ENCODE measurements around the gene NOC2L.

DNA sequence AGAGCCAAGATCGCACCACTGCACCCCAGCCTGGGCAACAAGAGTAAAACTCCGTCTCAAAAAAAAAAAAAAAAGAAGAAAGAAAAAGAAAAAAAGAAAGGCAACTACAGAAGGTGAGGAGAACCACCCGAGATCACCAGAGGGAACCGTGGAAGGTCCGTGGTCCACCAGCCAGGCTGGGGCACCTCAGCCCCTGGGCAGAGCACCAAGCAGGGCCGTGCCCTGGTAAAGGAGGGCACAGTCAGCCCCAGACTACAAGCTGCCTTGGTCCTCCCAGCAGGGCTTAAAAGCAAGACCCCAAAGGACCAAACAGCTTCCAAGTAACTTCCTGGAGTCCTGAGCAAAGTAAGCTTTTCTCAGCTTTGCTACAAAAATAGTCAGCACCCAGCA is 44.2 kb downstream of the NOC2L start:
- TF ChIP-seq, protein P1, sequence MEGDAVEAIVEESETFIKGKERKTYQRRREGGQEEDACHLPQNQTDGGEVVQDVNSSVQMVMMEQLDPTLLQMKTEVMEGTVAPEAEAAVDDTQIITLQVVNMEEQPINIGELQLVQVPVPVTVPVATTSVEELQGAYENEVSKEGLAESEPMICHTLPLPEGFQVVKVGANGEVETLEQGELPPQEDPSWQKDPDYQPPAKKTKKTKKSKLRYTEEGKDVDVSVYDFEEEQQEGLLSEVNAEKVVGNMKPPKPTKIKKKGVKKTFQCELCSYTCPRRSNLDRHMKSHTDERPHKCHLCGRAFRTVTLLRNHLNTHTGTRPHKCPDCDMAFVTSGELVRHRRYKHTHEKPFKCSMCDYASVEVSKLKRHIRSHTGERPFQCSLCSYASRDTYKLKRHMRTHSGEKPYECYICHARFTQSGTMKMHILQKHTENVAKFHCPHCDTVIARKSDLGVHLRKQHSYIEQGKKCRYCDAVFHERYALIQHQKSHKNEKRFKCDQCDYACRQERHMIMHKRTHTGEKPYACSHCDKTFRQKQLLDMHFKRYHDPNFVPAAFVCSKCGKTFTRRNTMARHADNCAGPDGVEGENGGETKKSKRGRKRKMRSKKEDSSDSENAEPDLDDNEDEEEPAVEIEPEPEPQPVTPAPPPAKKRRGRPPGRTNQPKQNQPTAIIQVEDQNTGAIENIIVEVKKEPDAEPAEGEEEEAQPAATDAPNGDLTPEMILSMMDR (conservative IDR thresholded peaks at IDR 0.05; ENCODE audit: low read depth, low read length): no peak
- no peak for TF ChIP-seq EZH2 (IDR thresholded peaks at IDR 0.05; ENCODE audit: borderline replicate concordance, low read depth, low read length, poor library complexity, severe bottlenecking)
